Liver (tissue), 3 donors: ENCODE results near the gene CHCHD1.

Experiments
- GABPA ChIP-seq, 2 donors: IDR thresholded peaks in 1 of 2; conservative IDR thresholded peaks in 1 of 2; 2 replicates each; pipeline ENCODE4 v1.6.1; 2016; ENCODE audit warnings: antibody characterized with exemption in 2 of 2, mild to moderate bottlenecking in 1 of 2, moderate library complexity in 1 of 2
- RAD21 ChIP-seq, 2 donors: IDR thresholded peaks; 2 replicates each; pipeline ENCODE4 v1.6.1; 2016; ENCODE audit warnings: antibody characterized with exemption in 2 of 2, mild to moderate bottlenecking in 2 of 2
- TAF1 ChIP-seq: conservative IDR thresholded peaks from 2 replicates; pipeline ENCODE4 v1.6.1; 2016; ENCODE audit warnings: antibody characterized with exemption, mild to moderate bottlenecking
- YY1 ChIP-seq: IDR thresholded peaks from 2 replicates; pipeline ENCODE4 v1.6.1; 2016; ENCODE audit warnings: antibody characterized with exemption, mild to moderate bottlenecking
- TF ChIP-seq, protein P1 (sequence below): fragments of 150-350 bp; IDR thresholded peaks from 2 replicates; pipeline ENCODE4 v1.5.1; 2017; ENCODE audit warnings: improper control_type of control experiment, low read depth, low read length; ENCODE audit not compliant: missing input control
- TF ChIP-seq, protein P2 (sequence below): IDR thresholded peaks from 2 replicates; pipeline ENCODE4 v1.6.1; 2016; ENCODE audit warnings: antibody characterized with exemption
- TF ChIP-seq, protein P3 (sequence below): IDR thresholded peaks from 2 replicates; pipeline ENCODE4 v1.6.1; 2016; ENCODE audit warnings: antibody characterized with exemption, mild to moderate bottlenecking
- donor health status: healthy.
- donor health status: healthy.

DNA sequence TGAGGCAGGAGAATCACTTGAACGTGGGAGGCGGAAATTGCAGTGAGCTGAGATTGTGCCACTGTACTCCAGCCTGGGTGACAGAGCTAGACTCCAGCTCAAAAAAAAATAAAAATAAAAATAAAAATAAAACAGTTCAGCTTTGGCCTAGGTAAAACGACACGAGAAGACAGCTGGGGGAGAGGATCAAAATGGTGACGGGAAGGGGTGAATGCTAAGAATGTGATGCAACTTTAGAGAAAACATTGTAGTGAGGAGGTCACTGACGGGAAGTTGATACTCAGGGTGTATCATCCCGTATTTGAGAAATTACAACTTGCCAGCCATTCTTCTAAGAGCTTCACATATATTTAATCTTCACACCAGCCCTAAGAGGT lies 28.5 kb downstream of the CHCHD1 start:
- TF ChIP-seq, protein P1, sequence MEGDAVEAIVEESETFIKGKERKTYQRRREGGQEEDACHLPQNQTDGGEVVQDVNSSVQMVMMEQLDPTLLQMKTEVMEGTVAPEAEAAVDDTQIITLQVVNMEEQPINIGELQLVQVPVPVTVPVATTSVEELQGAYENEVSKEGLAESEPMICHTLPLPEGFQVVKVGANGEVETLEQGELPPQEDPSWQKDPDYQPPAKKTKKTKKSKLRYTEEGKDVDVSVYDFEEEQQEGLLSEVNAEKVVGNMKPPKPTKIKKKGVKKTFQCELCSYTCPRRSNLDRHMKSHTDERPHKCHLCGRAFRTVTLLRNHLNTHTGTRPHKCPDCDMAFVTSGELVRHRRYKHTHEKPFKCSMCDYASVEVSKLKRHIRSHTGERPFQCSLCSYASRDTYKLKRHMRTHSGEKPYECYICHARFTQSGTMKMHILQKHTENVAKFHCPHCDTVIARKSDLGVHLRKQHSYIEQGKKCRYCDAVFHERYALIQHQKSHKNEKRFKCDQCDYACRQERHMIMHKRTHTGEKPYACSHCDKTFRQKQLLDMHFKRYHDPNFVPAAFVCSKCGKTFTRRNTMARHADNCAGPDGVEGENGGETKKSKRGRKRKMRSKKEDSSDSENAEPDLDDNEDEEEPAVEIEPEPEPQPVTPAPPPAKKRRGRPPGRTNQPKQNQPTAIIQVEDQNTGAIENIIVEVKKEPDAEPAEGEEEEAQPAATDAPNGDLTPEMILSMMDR = no peak
- TF ChIP-seq GABPA (IDR thresholded peaks at IDR 0.05 in 1 of 2, conservative IDR thresholded peaks at IDR 0.05 in 1 of 2) (no peak), TAF1 (no peak), YY1 (no peak), RAD21 (IDR thresholded peaks at IDR 0.05) (no peak)
- TF ChIP-seq, protein P2, sequence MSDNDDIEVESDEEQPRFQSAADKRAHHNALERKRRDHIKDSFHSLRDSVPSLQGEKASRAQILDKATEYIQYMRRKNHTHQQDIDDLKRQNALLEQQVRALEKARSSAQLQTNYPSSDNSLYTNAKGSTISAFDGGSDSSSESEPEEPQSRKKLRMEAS = no peak
- TF ChIP-seq, protein P3, sequence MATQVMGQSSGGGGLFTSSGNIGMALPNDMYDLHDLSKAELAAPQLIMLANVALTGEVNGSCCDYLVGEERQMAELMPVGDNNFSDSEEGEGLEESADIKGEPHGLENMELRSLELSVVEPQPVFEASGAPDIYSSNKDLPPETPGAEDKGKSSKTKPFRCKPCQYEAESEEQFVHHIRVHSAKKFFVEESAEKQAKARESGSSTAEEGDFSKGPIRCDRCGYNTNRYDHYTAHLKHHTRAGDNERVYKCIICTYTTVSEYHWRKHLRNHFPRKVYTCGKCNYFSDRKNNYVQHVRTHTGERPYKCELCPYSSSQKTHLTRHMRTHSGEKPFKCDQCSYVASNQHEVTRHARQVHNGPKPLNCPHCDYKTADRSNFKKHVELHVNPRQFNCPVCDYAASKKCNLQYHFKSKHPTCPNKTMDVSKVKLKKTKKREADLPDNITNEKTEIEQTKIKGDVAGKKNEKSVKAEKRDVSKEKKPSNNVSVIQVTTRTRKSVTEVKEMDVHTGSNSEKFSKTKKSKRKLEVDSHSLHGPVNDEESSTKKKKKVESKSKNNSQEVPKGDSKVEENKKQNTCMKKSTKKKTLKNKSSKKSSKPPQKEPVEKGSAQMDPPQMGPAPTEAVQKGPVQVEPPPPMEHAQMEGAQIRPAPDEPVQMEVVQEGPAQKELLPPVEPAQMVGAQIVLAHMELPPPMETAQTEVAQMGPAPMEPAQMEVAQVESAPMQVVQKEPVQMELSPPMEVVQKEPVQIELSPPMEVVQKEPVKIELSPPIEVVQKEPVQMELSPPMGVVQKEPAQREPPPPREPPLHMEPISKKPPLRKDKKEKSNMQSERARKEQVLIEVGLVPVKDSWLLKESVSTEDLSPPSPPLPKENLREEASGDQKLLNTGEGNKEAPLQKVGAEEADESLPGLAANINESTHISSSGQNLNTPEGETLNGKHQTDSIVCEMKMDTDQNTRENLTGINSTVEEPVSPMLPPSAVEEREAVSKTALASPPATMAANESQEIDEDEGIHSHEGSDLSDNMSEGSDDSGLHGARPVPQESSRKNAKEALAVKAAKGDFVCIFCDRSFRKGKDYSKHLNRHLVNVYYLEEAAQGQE = no peak
